CD14-positive monocyte (primary cell): ENCODE data around the gene CDKL2. TPM values are rescaled to one million over a fixed set of nuclear protein-coding genes. Genes with fewer than 3 reads are reported as not detected.
"Not testable (repeated sequence)": the region's sequence is repeated elsewhere in the genome, so short reads cannot be mapped to it uniquely, and the experiment has no call there.

Source experiments
- DNase-seq, 3 donors: peaks; one replicate each; pipeline ENCODE4 v3.0.0-alpha.2; 2011 to 2022
- H2AFZ ChIP-seq: 2 replicates; pipeline ENCODE4 v1.6.0; 2012; ENCODE audit warnings: mild to moderate bottlenecking, low read depth, low read length, inconsistent platforms; ENCODE audit not compliant: insufficient read depth, poor library complexity, severe bottlenecking
- H3K27ac ChIP-seq, 2 donors: 1 replicate in 1 of 2; 2 replicates in 1 of 2; pipeline ENCODE4 v1.5.1; 2012 to 2013; ENCODE audit warnings: low read length in 2 of 2, control low read depth in 1 of 2, inconsistent platforms in 1 of 2, low read depth in 1 of 2, mild to moderate bottlenecking in 1 of 2
- H3K27me3 ChIP-seq, 2 donors: one replicate each; pipeline versions ENCODE4 v1.6.0 to v1.6.1; 2011 to 2013; ENCODE audit warnings: low read length in 2 of 2; ENCODE audit not compliant: control insufficient read depth in 2 of 2, insufficient read depth in 2 of 2
- H3K36me3 ChIP-seq, 2 donors: replicated peaks in 1 of 2; 1 replicate in 1 of 2; 2 replicates in 1 of 2; pipeline versions ENCODE4 v1.5.1 to v1.6.1; 2012 to 2013; ENCODE audit warnings: low read length in 2 of 2, control low read depth in 1 of 2, inconsistent platforms in 1 of 2, mild to moderate bottlenecking in 1 of 2; ENCODE audit not compliant: insufficient read depth in 2 of 2, control insufficient read depth in 1 of 2
- H3K4me1 ChIP-seq, 2 donors: 1 replicate in 1 of 2; 2 replicates in 1 of 2; pipeline versions ENCODE4 v1.5.1 to v1.6.1; 2012 to 2013; ENCODE audit warnings: low read length in 2 of 2, control low read depth in 1 of 2, inconsistent platforms in 1 of 2, mild to moderate bottlenecking in 1 of 2, moderate library complexity in 1 of 2; ENCODE audit not compliant: insufficient read depth in 2 of 2, control insufficient read depth in 1 of 2
- H3K4me2 ChIP-seq: replicated peaks from 2 replicates; pipeline ENCODE3; 2012; ENCODE audit warnings: low read length, moderate library complexity, mild to moderate bottlenecking; ENCODE audit not compliant: poor library complexity, severe bottlenecking; ENCODE audit errors: extremely low read depth
- H3K4me3 ChIP-seq, 3 experiments: fragments of 200-600 bp in 1 of 3; sonication (generic) in 1 of 3; replicated peaks in 1 of 3; 1 replicate in 2 of 3; 2 replicates in 1 of 3; pipeline ENCODE4 v1.5.1; 2011 to 2013; ENCODE audit warnings: low read length in 3 of 3, mild to moderate bottlenecking in 3 of 3, control low read depth in 2 of 3, low read depth in 2 of 3, inconsistent platforms in 1 of 3, moderate library complexity in 1 of 3
- H3K79me2 ChIP-seq: 2 replicates; pipeline ENCODE4 v1.6.0; 2012; ENCODE audit warnings: mild to moderate bottlenecking, control low read depth, inconsistent platforms, low read length, moderate library complexity; ENCODE audit not compliant: insufficient read depth
- H3K9ac ChIP-seq: 2 replicates; pipeline ENCODE4 v1.6.0; 2017; ENCODE audit warnings: low read length, mild to moderate bottlenecking; ENCODE audit not compliant: insufficient read depth, poor library complexity, severe bottlenecking
- H3K9me3 ChIP-seq, 2 donors: replicated peaks in 1 of 2; 1 replicate in 1 of 2; 2 replicates in 1 of 2; pipeline versions ENCODE4 v1.5.1 to v1.6.1; 2012 to 2013; ENCODE audit warnings: low read length in 2 of 2, control low read depth in 1 of 2; ENCODE audit not compliant: control insufficient read depth in 1 of 2, insufficient read depth in 1 of 2
- H4K20me1 ChIP-seq: 2 replicates; pipeline ENCODE4 v1.6.0; 2012; ENCODE audit warnings: mild to moderate bottlenecking, low read length, control low read depth, moderate library complexity; ENCODE audit not compliant: insufficient read depth
- H3K27ac Mint-ChIP-seq, 7 donors: one replicate each; pipeline ENCODE4 v1.8.0; 2020; ENCODE audit warnings: mild to moderate bottlenecking in 7 of 7, mixed read lengths in 7 of 7, moderate library complexity in 6 of 7, inconsistent platforms in 2 of 7
- H3K27me3 Mint-ChIP-seq, 3 donors: one replicate each; pipeline ENCODE4 v1.8.0; 2021 to 2022; ENCODE audit warnings: low read depth in 3 of 3, mild to moderate bottlenecking in 3 of 3, mixed read lengths in 3 of 3, moderate library complexity in 3 of 3, inconsistent platforms in 1 of 3
- H3K36me3 Mint-ChIP-seq, 2 donors: one replicate each; pipeline ENCODE4 v1.8.0; 2020; ENCODE audit warnings: mixed read lengths in 2 of 2, inconsistent platforms in 1 of 2, mild to moderate bottlenecking in 1 of 2
- H3K4me1 Mint-ChIP-seq: one replicate; pipeline ENCODE4 v1.8.0; 2020; ENCODE audit warnings: mild to moderate bottlenecking, mixed read lengths
- H3K4me3 Mint-ChIP-seq, 2 donors: one replicate each; pipeline ENCODE4 v1.8.0; 2020; ENCODE audit warnings: mild to moderate bottlenecking in 2 of 2, mixed read lengths in 2 of 2, moderate library complexity in 1 of 2
- H3K9me3 Mint-ChIP-seq, 7 donors: one replicate each; pipeline ENCODE4 v1.8.0; 2020 to 2022; ENCODE audit warnings: mixed read lengths in 7 of 7, mild to moderate bottlenecking in 6 of 7, moderate library complexity in 6 of 7, inconsistent platforms in 2 of 7
- CTCF ChIP-seq: fragments of 200-600 bp; IDR thresholded peaks from one replicate; pipeline ENCODE4 v1.8.0; 2022; ENCODE audit warnings: antibody characterized with exemption, mild to moderate bottlenecking
- WGBS: methylation state at CpG from one replicate; pipeline ENCODE4 v1.1.5; 2013; ENCODE audit warnings: missing lambda C conversion rate; ENCODE audit not compliant: insufficient coverage; 5-methylcytosine and 5-hydroxymethylcytosine counted together
- intact Hi-C, 2 donors: fragments of 100-400 bp; cut with micrococcal nuclease; formaldehyde crosslinking; loops; one replicate each; pipeline versions ENCODE4 v1.15.0 to v1.15.1; 2023
- polyA plus RNA-seq, 3 donors: library from polyadenylated mRNA; depleted of rRNA in 1 of 3; unstranded in 2 of 3; stranded (reverse) in 1 of 3; fragments of 300-500 nt in 2 of 3; fragments of >200 nt in 1 of 3; fragmentation: Illumina TruSeq in 2 of 3; gene quantifications; 1 replicate in 2 of 3; 2 replicates in 1 of 3; pipeline ENCODE4 v1.2.3, GENCODE V29; 2012 to 2021
- small RNA-seq: library from RNA; depleted of rRNA; stranded (forward); fragments of <200 nt; gene quantifications from one replicate; pipeline ENCODE3, GENCODE V24; 2012; ENCODE audit warnings: low read depth; ENCODE audit not compliant: insufficient read length

CDKL2 gene
- polyA plus RNA-seq, 3 donors = not detected

GRCh38 chr4:75531536-75532143 lies 98.7 kb downstream of the CDKL2 start:
- H3K27me3 ChIP-seq, H3K27ac ChIP-seq, H3K9ac ChIP-seq, H3K27me3 Mint-ChIP-seq, intact Hi-C loops, H3K4me1 ChIP-seq, H3K79me2 ChIP-seq, H3K4me1 Mint-ChIP-seq, H4K20me1 ChIP-seq, H3K4me3 ChIP-seq, H3K4me2 ChIP-seq, DNase-seq, H2AFZ ChIP-seq, H3K4me3 Mint-ChIP-seq: not testable (repeated sequence)
- Mint-ChIP-seq H3K36me3 (peaks cover 58 to 69% of the 10 kb centered on the region in 2 donors), H3K27ac (peak overlapping the region in 1 of 7 donors; percentile 6), H3K9me3 (peaks cover 23 to 37% (median 29%) of the 10 kb centered on the region in 7 donors)
- Histone ChIP-seq H3K9me3 (peaks cover 12 to 29% of the 10 kb centered on the region in 2 donors), H3K36me3 (peaks cover 47 to 68% of the 10 kb centered on the region in 2 donors)
- 80% methylated on average over 1 of the region's 7 CpGs for WGBS

- no peaks in the 10 kb centered on the region for H3K27me3 Mint-ChIP-seq
- no peaks in the 10 kb centered on the region for H3K4me1 Mint-ChIP-seq
- Histone ChIP-seq H3K27ac (no peak overlapping the region), H3K36me3 (peaks cover 55 to 76% of the 10 kb centered on the region in 2 donors), H4K20me1 (no peaks in the 10 kb centered on the region), H3K9ac (no peak overlapping the region), H3K79me2 (no peaks in the 10 kb centered on the region), H3K9me3 (peaks cover 12 to 22% of the 10 kb centered on the region in 2 donors), H2AFZ (no peak overlapping the region), H3K4me2 (no peak overlapping the region), H3K4me1 (no peaks in the 10 kb centered on the region), H3K27me3 (no peaks in the 10 kb centered on the region), H3K4me3 (no peak overlapping the region)
- intact Hi-C loops = no loop called here
- H3K36me3 Mint-ChIP-seq = peaks cover 65 to 77% of the 10 kb centered on the region in 2 donors
- DNase-seq = no peak
- 100% methylated on average over 1 of the region's 2 CpGs for WGBS
- no peak for TF ChIP-seq CTCF
- no peak overlapping the region for H3K27ac Mint-ChIP-seq
- H3K9me3 Mint-ChIP-seq = peaks cover 21 to 31% (median 26%) of the 10 kb centered on the region in 7 donors
- H3K4me3 Mint-ChIP-seq = no peak overlapping the region
Observed at GRCh38 chr4:75530556-75531322, 99.6 kb downstream of the CDKL2 start.

Small RNA genes lying within 50 kb of the gene (small RNA-seq; reads per million reads assigned to genes)
- not detected for gene RF00019

Other genes starting within 250 kb of the CDKL2 start
- gene RCHY1, start 116.1 kb downstream of the CDKL2 start, polyA plus RNA-seq = 10 to 100 TPM; 22.5 to 44.1 (median 23.0) TPM
- gene THAP6, start 116.1 kb downstream of the CDKL2 start, polyA plus RNA-seq = 1 to 10 TPM; 2.3 to 6.1 (median 5.6) TPM
- gene ODAPH, start 74.5 kb downstream of the CDKL2 start, polyA plus RNA-seq = not detected
- gene G3BP2, start 42.9 kb upstream of the CDKL2 start, polyA plus RNA-seq = 10 to 100 TPM; 32.5 to 92.3 (median 74.2) TPM
- gene USO1, start 94.0 kb upstream of the CDKL2 start, polyA plus RNA-seq = 10 to 100 TPM; 15.4 to 26.9 (median 17.5) TPM